ACC112 (cell line): ENCODE results near the gene NTN1.

Source experiments
- H2AFZ ChIP-seq: fragments of 200-600 bp; sonication (generic); one replicate; pipeline ENCODE4 v1.6.0; 2017; ENCODE audit warnings: antibody characterized with exemption, low read length; ENCODE audit not compliant: unreplicated experiment
- H3K27ac ChIP-seq: fragments of 200-600 bp; sonication (generic); 2 replicates; pipeline ENCODE4 v1.5.1; 2014; ENCODE audit warnings: low read depth, mild to moderate bottlenecking, antibody characterized with exemption, low read length, moderate library complexity
- H3K27me3 ChIP-seq: fragments of 200-600 bp; sonication (generic); 2 replicates; pipeline ENCODE4 v1.6.1; 2014; ENCODE audit warnings: mild to moderate bottlenecking, antibody characterized with exemption, low read length, moderate library complexity, mixed read lengths; ENCODE audit not compliant: insufficient read depth
- H3K36me3 ChIP-seq: fragments of 200-600 bp; sonication (generic); 2 replicates; pipeline ENCODE4 v1.6.1; 2016; ENCODE audit warnings: mild to moderate bottlenecking, antibody characterized with exemption, low read length, moderate library complexity, mixed read lengths; ENCODE audit not compliant: insufficient read depth
- H3K4me1 ChIP-seq: fragments of 200-600 bp; sonication (generic); one replicate; pipeline ENCODE4 v1.6.1; 2016; ENCODE audit warnings: low read length, mixed read lengths; ENCODE audit not compliant: insufficient read depth, unreplicated experiment, control insufficient read depth
- H3K4me3 ChIP-seq: fragments of 200-600 bp; sonication (generic); 2 replicates; pipeline ENCODE4 v1.5.1; 2014; ENCODE audit warnings: mild to moderate bottlenecking, low read depth, low read length
- H3K79me2 ChIP-seq: fragments of 200-600 bp; sonication (generic); one replicate; pipeline ENCODE4 v1.6.0; 2016; ENCODE audit warnings: low read length; ENCODE audit not compliant: control insufficient read depth, unreplicated experiment, insufficient read depth

NTN1 gene

DNA sequence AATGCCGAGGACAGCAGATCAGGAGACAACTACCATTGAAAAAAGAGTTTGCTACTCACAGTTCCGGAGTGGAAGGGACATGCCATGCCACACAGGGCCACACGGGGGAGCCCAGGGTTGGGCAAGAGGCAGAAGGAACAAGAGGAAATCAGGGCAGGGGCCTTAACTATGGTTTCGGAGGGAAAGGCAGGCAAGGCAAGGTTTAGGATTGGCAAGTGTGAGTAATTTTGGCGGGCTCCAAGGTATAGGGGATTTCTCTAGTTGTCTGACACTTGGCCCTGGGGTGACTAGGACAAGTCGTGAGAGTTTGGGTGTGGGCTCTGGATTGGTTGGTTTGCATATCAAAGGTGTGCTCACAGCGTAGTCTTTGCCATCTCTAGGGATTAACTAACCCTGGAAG, 27.0 kb upstream of the NTN1 start:
- Histone ChIP-seq H3K36me3 (no peaks in the 10 kb centered on the region), H3K79me2 (no peaks in the 10 kb centered on the region), H3K4me1 (no peaks in the 10 kb centered on the region), H3K27me3 (no peaks in the 10 kb centered on the region), H2AFZ (no peak overlapping the region), H3K4me3 (no peak overlapping the region), H3K27ac (no peak overlapping the region)

DNA sequence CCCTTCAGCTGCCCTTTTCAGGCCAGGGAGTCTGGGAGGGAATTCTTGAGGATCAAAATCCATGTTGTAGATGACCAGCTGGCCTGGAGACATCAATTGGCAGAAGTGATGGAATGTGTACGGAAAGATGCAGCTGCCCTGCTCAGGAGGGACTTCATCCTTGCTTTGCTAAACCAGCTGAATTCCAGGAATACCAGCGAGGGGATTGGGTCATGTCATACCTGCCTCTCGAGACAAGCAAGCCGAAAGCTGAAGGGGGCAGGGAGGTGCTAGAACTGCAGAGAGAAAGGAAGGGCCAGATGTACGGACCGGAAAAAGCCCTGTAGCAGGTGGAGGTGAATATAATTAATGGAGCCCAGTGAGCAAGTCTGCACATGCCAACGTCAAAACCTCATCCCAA, 25.6 kb upstream of the NTN1 start:
- no peak overlapping the region for H3K27ac ChIP-seq
- no peaks in the 10 kb centered on the region for H3K4me1 ChIP-seq
- no peak overlapping the region for H3K4me3 ChIP-seq
- H3K36me3 ChIP-seq, result no peaks in the 10 kb centered on the region
- H3K27me3 ChIP-seq, result peaks cover 9% of the 10 kb centered on the region; the same call in 1 of the 2 replicates
- no peaks in the 10 kb centered on the region for H3K79me2 ChIP-seq
- no peak overlapping the region for H2AFZ ChIP-seq

- Histone ChIP-seq H3K36me3 (no peaks in the 10 kb centered on the region), H3K4me1 (no peaks in the 10 kb centered on the region), H3K4me3 (no peak overlapping the region), H3K27ac (no peak overlapping the region), H3K79me2 (no peaks in the 10 kb centered on the region), H2AFZ (no peak overlapping the region), H3K27me3 (peaks cover 29% of the 10 kb centered on the region)
These were observed 23.2 kb upstream of the NTN1 start for GRCh38 chr17:8997994-8998628.

GRCh38 chr17:9001559-9001958, 19.8 kb upstream of the NTN1 start:
- H3K36me3 ChIP-seq, result no peaks in the 10 kb centered on the region

DNA sequence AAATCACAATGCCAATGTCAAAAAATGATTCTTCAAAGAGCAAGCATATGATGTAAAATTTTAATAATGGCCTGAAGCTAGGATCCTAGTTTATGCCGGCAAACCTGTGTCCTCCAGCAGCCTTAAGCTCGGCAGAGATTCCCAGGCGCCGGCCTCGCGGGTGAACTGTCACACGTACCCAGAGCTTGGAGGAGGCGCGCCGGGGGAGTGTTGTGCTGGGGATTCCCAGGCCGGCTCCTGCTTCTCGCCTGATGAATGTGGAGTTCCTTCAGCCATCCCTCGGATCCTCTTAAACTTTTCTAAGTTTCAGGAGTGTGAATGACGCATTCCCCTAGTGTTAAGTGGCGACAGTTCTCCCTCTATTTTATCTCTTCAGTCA, 19.1 kb upstream of the NTN1 start:
- Histone ChIP-seq H2AFZ (no peak overlapping the region), H3K27ac (no peak overlapping the region), H3K36me3 (no peaks in the 10 kb centered on the region), H3K4me1 (no peaks in the 10 kb centered on the region), H3K27me3 (peaks cover 68% of the 10 kb centered on the region), H3K4me3 (no peak overlapping the region), H3K79me2 (no peaks in the 10 kb centered on the region)

More at GRCh38 chr17:9001559-9001958, 19.8 kb upstream of the NTN1 start:
- Histone ChIP-seq H2AFZ (no peak overlapping the region), H3K79me2 (no peaks in the 10 kb centered on the region), H3K4me3 (no peak overlapping the region), H3K4me1 (no peaks in the 10 kb centered on the region), H3K27me3 (peaks cover 61% of the 10 kb centered on the region), H3K27ac (no peak overlapping the region)

- no peak overlapping the region for H3K27ac ChIP-seq
- H3K4me1 ChIP-seq, result no peaks in the 10 kb centered on the region
- H3K4me3 ChIP-seq, result no peak overlapping the region
- no peak overlapping the region for H2AFZ ChIP-seq
- no peaks in the 10 kb centered on the region for H3K79me2 ChIP-seq
- no peaks in the 10 kb centered on the region for H3K36me3 ChIP-seq
- peaks cover 72% of the 10 kb centered on the region for H3K27me3 ChIP-seq
These were observed 18.5 kb upstream of the NTN1 start for GRCh38 chr17:9002606-9003354.

DNA sequence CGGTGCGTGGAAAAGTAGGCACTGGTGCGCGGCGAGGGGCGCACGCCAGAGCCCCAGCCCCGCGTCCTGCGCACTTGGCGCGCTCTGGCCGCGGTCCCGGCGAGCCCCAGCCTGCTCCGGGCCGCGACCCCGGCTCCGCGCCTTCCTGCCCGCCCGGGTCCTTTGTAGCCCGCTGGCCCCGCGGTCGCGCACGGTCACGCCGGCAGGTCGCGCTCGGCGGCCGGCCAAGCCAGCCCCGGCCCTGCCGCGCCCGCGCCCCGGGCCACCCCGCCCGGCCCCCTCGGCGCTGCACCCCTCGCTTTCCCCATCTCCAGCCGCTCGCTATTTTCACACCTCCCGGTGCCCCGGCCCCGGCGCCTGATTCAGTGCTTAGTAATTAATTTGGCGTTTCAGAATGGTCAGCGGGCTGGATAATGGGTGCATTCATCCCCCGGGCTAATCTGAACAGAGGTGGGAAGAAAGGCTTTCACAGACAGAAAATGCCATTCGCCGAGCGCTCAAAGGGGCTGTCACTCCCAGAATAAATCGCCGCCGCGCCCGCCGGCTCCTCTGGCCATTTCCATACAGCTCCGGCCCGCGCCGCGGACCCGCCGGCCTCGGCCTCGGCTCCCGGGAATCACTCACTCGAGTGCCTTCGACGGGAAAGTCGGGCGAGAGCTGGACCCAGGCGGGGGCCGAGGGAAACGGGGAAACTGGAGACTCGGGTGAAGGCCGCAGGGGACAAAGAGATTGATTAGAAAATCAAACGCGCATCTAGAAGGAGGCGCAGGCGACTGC, 17.8 kb upstream of the NTN1 start:
- Histone ChIP-seq H3K36me3 (no peaks in the 10 kb centered on the region), H2AFZ (peak overlapping the region; percentile 14), H3K4me3 (no peak overlapping the region), H3K27me3 (peaks cover 72% of the 10 kb centered on the region), H3K27ac (no peak overlapping the region), H3K4me1 (no peaks in the 10 kb centered on the region), H3K79me2 (no peaks in the 10 kb centered on the region)

DNA sequence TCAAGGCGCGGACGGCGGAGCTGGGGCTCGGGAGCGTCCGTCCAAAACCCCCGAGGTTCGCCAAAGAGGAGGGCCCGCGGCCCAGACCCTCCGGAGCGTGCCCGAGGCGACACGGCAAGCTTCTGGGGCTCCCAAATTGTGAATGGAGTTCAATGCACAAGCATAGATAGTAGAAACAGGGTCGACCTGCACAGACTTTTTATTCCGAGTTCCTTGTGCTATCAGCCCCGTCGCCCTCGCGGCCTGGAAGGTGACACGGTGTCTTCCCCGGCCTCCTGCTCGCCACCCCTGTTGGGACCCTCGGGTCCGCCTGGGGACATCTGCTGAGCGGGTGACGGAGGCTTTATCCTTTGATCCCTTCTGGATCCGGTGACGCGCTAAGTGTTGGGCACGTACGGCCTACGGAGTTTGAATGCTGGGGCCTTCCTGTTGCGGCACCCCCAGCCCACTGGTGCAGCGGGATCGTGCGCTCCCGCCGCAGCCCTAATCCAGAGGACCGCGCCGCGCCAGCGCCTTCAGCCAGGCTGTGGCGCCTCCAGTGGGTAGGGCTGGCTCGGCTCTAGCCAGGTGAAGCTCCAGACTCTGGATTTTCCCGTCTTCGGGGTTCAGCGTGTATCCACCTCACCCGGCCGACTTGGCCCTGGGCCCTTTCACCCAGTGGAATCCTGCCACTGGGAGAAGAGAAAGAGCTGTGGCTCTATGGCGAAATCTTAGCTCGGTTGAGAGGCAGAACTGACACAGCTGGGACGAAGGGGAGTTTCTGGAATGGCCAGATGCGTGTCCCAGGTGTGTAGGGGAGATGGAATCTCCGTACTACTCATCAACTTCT, 17.0 kb upstream of the NTN1 start:
- Histone ChIP-seq H3K4me1 (no peaks in the 10 kb centered on the region), H3K36me3 (no peaks in the 10 kb centered on the region), H2AFZ (peak overlapping the region; percentile 14), H3K27ac (no peak overlapping the region), H3K4me3 (no peak overlapping the region), H3K27me3 (peaks cover 76% of the 10 kb centered on the region), H3K79me2 (no peaks in the 10 kb centered on the region)

GRCh38 chr17:9004961-9005285, 16.4 kb upstream of the NTN1 start:
- Histone ChIP-seq H2AFZ (no peak overlapping the region), H3K27ac (no peak overlapping the region), H3K36me3 (no peaks in the 10 kb centered on the region), H3K27me3 (peaks cover 78% of the 10 kb centered on the region), H3K4me1 (no peaks in the 10 kb centered on the region), H3K79me2 (no peaks in the 10 kb centered on the region), H3K4me3 (no peak overlapping the region)

DNA sequence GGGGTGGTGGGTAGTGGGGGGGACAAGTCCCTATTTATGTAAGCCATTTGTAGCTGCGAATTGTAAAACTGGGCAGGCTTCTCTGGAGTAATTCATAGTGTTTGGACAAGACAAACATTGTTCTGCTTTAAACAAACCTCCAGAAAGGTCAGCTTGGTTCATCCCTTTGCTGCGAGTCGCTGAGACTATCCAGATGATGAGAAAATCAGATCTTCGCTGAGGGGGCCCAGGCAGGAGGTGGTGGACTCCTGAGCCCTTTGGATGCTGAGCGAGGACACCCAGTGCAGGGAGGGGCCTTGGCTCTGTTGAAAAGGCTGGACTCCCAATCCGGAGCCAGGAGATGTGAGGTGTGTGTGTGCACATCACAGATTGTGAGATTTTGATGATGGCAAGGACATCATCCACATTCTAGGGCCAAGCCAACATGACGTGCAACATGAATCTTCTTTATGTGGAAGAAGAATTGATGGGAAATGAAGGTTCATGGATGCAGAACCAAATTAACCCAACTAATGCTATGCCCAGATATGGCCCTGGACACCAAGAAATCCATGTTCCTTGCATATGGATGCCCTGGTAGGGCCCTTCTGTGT, 15.0 kb upstream of the NTN1 start:
- Histone ChIP-seq H3K27ac (no peak overlapping the region), H3K36me3 (no peaks in the 10 kb centered on the region), H2AFZ (no peak overlapping the region), H3K4me3 (no peak overlapping the region), H3K27me3 (peaks cover 75% of the 10 kb centered on the region), H3K4me1 (no peaks in the 10 kb centered on the region), H3K79me2 (no peaks in the 10 kb centered on the region)
